ENCODE data around the gene CYTL1.

The CYTL1 gene

DNA sequence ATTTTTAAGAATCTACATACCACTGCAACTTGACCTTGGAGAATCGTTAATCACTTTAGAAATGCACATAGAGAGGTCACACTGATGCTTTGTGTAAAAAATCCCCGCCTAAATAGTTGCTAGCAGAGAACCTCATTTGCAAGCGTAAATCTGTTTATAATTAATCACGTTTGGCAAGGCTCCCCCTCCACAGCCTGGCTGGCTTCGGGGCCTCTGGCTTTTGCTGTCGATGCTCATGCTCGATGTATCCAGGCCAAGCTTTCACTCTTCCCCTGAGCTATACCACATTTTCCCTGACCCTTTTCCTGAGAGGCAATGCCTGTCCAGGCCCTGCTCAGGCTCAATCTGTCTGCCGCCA lies 23.4 kb downstream of the CYTL1 start:
- no peak for DNase-seq

DNA sequence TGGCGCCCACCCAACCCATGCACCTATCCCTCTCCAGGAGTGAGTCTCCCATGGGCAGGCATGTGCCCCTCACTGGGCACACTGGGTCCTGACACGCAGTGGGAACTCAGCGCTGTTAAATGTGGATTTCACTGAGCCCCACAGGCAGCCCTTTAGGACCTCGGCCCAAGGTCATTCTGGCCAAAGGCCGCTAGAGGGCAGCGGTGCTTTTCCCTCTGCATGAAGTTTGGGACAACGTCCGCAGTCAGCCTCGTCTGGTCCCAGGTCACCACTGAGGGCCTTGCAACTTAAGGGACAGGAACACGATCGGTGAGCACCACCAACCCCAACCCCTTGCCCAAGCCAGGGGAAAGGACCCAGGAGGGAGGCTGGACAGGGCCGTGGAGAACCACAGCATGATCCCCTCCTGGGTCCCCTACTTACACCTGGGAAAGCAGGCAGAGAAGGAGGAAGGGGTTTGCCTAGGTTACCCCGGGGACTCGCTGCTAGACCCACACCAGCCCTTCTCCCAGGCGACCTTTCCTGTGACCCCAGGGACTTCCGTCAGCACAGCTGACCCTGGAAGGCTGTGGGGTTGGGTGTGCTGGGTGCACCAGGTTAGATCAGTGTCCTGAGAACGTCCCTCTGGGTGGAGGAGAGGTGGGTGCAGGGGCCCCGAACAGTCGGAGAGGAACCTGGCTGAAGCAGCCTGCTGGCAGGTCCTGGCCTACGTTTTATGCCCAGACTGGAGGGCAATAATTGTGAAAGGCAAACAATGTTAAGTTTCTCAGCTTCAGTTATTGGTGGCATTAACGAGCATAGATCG lies 24.0 kb downstream of the CYTL1 start:
- DNase-seq = peak; percentile 56 to 60

DNA sequence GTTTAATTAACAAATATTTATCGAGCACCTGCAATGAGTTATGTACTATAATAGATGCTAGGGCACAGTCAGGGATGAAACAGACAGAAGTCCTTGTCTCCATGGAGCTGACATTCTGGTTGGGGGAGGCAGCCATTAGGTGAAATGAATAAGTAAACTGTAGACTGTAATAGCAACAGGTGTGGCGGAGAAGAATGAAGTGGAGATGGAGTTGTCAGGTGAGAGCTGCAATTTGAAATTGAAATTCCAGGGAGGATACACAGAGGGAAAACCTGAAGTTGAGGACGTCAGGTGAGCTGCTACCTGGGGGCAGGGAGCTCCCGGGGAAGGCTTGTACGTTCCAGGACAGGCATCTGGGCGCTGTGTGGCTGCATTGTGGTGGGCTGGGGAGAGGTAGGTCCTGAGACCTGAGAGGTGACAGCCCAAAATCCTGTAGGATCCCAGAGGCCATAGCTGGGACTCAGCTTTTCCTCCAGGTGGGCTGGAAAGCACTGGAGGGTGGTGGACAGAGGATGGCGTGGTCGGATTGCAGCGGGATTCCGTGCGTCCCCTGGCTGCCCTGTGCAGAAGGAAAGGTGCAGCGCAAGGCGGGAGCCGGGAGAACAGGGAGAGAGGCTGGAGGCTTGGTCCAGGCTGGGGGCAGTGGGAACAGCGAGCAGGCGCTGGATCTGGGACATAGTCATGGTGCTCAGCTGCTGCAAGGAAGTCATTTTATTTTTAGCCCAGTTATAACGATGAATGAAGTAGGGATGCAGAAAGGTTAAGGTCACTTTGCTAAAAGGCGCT lies 24.8 kb downstream of the CYTL1 start:
- DNase-seq = no peak

DNA sequence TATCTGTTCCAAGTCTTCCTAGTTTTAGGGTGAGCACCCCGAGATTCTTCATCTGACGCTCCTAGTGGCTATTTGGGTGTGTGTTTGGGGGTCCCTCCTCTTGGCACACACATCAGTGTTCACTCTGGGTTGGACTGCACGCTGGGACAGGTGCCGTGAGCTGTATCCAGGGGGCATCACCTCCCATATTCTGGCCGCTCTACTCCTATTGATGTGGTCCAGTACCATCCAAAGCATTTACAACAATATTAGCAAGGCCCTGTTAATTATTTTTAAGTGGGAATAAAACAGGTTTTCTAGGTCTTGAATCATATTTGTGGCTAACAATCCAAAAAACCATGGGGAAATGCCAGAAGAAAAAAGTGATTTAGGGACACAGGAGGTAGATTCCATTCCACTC lies 26.4 kb downstream of the CYTL1 start:
- no peak for DNase-seq

DNA sequence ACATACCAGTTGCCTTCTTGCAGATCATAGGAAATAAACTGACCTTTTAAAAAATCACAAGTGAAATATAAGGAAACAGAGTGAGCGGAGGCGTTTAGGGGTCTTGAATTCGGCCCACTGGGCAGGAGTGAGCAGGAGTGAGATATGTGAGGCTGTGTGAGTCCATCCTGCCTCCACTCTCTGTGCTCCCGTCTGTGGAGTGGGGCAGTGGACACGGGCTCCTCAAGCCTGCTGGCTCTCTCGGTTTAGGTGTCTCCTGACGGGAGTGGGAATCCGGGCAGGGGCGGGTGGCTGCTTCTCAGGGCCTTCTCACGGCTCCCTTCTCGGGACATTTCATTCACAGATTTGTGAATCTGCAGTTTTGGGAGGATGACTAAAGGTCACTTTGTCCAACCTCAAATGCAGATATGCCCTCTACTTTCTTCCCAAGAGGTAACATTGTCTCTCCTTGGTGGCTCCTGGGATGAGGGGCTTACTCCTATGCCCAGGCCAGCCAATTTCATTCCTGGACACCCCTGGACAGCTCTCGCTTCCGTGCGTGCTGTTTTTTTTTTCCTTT lies 27.6 kb downstream of the CYTL1 start:
- no peak for DNase-seq

DNA sequence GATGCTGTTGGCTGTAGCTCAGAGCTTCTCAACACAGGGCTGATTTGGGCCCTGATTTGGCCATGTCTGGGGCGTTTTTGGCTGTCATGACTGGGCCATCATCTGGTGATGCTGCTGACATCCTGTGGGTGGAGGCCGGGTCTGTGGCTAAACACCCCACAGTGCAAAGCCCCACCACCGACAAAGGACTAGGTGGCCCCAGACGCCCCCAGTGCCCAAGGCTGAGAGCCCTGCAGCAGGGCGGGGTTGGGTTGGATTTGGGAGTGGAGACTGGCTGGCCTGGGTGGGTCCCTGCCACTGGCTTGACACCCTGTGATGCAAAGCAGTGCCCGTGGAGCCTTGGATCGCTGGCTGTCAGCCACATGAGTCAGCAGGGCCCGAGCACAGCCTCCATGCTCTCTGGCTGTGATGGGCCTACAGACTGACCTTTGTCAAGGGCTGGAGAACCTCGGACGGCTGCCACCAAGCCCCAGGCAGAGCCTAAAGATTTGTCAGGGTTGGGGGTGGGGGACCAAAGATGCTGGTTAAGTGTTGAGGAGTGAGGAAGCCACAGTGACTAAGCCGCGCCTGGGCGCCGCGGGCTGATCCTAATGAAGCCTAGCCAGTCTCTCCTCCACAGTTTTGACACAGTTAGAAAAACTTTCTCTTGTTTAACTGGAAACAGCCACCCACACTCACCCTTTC lies 28.3 kb downstream of the CYTL1 start:
- no peak for DNase-seq

DNA sequence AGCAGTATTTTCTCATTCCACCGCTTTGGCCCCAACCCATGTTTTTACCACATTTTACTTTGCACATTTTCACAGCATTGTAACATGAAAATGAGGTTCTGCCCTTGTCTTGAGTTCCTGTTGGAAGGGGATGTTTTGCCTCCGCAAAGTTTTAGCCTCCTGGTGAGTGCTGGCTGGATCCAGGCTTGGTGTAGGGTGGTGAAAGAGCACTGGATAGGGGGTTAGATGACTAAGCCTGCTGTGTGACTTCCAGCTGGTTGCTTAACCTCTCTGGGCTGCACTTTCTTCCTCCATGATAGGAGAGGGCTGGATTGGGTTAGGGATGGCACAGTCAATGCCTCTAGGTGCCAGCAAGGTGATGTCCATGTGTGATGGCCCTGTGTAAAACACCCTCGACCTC lies 28.9 kb downstream of the CYTL1 start:
- DNase-seq = no peak

DNA sequence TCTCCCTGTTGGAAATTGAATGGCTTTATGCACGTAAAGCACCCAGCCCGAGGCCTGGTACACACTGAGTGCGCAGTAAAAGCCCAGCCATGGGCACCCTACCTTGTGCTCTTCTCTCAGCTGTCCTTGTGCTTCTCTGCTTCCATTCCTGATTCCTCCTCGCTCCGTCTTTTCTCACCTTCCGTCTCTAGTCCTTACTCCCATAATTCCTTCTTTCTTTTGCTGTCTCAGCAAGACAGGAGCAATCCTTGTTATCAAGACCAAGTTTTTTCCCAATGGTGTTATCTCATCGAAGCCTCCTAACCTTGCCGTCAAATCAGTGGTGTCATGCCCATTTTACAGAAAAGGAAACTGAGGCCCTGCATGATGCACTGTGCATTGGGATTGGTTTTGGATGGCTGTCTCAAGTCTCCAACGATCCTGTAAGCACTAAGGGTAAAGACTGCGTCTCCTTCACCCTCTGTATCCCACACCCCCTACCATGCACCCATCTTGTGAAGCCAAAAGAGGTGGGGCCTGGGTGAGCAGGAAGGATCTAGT lies 30.1 kb downstream of the CYTL1 start:
- no peak for DNase-seq

DNA sequence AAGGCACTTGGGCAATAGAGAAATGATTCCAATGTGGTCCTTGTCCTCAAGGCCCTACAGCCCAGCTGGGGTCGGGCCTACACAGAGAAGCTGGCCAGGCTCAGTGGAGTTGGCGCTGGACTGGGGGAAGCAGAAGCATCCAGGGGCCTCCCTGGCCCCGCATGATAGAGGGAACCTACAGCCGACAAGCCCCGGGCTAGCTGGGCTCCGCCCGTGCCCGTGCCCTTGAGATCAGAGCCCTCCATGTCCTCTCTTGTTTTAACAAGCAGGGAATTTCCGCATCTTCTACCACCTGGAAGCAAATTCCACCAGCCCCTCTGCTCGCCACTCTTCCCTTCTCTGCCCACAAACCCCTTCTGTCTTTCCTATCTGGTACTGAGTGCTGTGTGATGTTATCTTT lies 31.6 kb downstream of the CYTL1 start:
- no peak for DNase-seq

DNA sequence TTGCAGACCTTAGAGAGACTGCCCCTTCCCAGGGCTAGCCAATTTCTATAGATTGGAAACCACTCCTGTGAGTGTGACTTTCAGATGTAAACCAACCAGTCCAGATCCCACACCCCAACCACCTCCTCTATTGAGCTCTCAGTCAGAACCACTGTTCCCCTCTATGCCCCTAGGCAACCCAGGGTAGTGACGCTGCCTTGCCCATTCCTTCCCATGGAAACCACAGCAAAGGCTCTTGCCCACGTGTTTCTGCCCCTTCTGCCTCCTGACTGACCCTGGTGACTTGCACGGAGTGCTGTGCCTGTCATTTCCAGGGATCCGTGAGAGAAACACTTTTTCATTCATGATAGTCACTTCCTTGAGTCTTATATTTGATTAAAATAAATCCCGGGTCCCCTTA lies 32.4 kb downstream of the CYTL1 start:
- DNase-seq = no peak

DNA sequence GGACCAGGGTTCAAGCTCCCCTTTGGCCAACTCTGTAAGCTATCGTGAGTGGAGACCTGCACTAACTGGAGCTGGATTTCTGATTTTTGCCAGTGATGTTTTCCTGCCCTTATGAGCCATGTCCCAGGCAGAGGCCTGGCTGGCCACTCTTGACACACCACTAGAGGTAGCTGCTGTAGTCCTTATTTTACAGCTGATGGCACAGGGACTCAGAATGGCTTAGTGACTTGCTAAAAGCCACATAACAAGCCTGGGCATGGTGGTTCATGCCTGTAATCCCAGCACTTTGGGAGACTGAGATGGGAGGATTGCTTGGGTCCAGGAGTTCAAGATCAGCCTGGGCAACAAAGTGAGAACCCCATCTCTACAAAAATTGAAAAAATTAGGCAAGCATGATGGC lies 33.4 kb downstream of the CYTL1 start:
- peak; percentile 13 to 29 for DNase-seq

DNA sequence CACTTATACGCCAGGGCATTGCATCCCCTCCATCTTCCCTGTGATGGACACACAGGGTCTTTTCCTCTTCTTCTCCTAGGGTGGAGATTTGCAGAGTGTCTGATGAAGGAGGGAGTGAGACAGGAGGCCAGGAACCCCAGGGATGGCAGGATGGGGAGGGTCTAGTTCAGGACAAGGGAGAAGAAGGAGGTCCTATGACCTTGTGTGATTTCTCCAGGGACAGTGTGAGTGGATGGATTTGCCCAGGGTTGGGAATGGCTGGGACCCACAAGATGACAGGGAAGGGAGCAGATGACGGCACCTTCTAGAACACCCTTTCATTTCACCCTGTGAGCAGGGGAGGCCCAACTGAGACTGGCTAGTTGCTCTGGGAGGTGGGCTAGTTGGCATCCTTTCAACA lies 34.2 kb downstream of the CYTL1 start:
- no peak for DNase-seq

DNA sequence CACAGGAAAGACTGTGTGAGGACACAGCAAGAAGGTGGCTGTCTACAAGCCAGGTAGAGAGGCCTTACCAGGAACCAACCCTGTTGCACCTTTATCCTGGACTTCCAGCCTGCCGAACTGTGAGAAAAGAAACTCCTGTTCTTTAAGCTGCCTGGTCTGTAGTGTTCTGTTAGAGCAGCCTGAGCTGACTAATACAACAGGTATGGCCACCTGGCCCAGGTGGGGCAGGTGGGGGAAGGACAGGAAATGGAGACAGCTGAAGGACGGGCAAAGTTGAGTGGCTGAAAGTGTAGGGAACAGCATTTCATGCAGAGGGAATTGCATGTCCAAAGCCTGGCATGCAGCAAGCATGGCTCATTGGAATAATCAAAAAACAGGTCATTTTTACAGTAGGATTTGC lies 35.1 kb downstream of the CYTL1 start:
- no peak for DNase-seq

DNA sequence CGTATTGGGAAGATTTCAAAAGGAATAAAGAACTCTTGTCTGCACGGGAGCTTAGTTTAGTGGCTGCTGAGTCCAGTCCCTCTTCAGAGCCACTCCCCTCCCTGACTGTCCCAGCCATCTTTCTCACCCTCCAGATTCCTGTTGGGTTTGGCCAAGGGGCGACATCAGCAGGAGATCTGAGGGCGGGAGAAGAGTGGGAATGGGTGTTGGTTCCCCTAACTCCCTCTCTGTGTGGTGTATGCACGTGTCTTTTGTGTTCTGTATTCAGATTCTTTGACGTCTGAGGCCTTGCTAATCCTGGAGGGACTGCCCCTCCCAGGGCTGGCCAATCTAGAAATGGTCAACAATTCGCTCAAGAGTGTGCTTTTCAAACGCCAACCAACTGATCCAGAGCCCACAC lies 37.4 kb downstream of the CYTL1 start:
- DNase-seq = no peak

DNA sequence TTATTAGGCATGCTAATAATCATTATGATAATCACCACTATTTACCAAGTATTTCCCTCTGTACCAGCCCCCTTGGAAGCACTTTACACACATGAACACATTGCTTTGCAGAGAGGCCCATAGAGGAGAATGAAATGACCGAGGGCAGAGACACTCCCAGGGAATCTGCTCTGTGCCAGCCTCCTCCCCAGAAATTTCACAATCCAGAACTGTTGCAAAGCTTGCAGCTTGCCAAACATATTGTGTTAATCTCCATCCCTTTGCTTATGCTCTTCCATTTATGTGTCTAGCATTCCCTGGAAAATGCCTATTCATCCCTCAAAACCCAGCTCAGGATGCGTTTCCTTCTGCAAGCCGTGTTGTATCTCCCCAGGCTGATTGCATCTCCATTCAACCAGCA lies 37.8 kb downstream of the CYTL1 start:
- no peak for DNase-seq

DNA sequence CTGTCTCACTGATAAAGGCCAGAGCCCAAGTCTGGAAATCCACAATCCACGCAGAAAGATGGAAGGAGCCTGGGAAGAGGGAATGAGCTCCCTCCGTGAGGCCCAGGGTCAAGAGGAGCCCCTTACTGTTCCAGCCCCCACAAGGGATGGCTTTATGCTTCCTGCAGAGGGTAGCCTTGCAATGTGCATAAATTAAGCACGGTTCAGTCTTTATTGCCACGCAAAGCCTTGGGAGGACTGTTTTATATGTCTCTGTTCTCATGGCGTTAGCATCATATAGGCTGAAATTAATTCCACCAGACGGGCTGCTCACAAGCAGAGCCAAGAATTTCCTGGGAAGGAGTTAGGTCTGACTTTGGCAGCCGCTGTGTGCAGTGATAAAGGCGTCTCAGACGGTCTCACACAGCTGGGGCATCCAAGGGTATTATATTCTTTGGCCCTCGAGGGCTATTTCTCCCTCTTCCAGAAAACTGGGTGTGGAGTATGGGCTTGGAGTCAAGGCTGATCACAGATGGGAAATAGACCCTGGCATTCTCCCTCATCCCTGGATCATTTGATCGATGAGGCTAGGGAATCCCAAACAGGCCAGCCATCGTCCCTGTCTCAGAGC lies 38.5 kb downstream of the CYTL1 start:
- no peak for DNase-seq

DNA sequence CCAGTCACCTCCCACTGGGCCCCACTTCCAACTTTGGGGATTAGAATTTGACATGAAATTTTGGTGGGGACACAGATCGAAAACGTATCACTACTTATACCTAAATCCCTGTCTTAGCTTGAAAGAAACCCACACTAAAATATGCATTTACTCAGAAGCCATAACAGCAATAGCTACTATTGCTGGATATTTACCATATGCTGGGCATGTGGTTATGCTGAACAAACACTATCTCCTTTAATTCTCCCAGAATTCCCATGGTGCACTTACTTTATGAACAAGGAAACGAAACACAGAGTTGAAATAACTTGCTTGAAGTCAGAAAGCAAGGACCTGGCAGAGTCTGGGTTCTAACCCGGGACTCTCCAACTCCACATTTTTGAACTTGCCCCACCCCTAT lies 39.3 kb downstream of the CYTL1 start:
- no peak for DNase-seq

DNA sequence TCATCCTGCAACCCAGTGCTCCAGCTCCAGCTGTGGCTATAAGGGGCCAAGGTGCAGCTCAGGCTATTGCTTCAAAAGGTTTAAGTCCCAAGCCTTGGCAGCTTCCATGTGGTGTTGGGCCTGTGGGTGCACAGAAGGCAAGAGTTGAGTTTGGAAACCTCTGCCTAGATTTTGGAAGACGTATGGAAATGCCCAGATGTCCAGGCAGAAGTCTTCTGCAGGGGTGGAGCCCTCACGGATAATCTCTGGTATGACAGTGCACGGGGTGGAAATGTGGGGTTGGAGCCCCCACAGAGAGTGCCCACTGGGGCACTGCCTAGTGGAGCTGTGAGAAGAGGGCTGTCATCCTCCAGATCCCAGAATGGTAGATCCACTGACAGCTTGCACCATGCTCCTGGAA lies 44.5 kb downstream of the CYTL1 start:
- DNase-seq = no peak

DNA sequence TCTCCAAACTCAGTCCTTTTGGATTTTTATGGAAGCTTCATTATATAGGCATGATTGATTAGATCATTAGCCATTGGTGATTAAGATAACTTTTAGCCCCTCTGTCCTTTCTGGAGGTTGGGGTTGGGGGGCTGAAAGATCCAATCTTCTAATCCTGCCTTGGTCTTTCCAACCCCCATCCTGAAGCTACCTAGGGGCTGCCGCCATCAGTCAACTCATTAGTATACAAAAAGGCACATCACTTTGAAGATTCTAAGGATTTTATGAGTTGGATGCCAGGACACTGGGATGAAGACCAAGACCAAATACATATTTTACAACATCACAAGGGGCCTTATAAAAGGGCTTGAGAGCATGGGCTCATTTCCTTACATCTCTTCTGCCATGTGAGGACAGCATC lies 47.5 kb downstream of the CYTL1 start:
- no peak for DNase-seq

DNA sequence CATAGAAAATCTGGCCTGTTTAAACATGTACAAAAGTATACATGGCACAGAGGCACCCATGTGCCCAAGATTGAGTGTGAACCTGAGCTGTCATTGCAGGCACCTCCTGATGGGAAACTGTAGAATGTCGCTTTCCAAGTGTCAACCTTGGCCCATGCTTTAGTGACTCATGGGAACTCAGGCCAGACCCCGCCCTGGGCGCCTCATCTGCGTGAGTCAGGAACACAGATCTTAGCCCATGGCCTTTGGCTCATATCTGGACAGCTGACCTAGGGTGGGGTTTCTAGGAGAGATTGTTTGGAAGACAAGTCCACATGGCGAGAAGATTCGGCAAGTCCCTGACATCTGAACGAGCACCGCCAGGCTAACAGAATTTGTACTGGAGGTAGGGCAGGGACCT lies 50.0 kb downstream of the CYTL1 start:
- DNase-seq = no peak

DNA sequence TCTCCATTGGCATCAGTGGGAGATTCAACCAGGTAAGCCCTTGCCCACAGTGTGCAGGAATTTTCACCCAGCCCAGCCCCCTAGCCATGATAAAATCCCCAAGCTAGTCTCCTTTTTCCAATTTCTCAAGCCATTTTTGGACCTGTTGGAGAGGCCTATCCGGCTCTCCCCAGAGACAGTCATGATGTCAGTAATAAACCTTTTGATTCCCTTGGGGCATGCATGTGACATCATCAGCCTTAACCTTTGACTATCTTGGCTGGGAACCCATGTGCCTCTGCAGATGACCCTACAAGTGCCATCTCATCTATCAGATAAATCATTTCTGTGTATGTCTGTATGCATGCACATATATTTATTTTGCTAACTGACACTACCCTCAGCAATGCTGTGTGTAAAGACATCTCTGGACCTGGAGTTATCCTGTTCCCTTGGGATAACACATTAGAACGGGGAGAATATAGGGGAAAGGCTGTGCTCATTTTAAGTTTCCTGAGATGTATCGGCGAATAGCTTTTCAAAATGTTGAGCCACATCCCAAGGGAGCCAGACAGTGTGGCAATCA lies 51.0 kb downstream of the CYTL1 start:
- no peak for DNase-seq
